GM19351 (cell line): ENCODE results near the gene GPC5.

ENCODE experiments used
- ATAC-seq: cut with Tn5 transposase; IDR thresholded peaks from one replicate; pipeline ENCODE4 v1.9.1; 2021; ENCODE audit warnings: mild to moderate bottlenecking, moderate library complexity; ENCODE audit not compliant: unreplicated experiment

GPC5 gene

GRCh38 chr13:92303428-92303827 lies 905.0 kb downstream of the GPC5 start:
- ATAC-seq: no peak

- ATAC-seq: no peak
Observed at GRCh38 chr13:92307752-92308151, 909.3 kb downstream of the GPC5 start.

- ATAC-seq: no peak
Observed at GRCh38 chr13:92312823-92313222, 914.4 kb downstream of the GPC5 start.

GRCh38 chr13:92313382-92313781 lies 915.0 kb downstream of the GPC5 start:
- no peak for ATAC-seq

GRCh38 chr13:92315265-92315664 lies 916.8 kb downstream of the GPC5 start:
- no peak for ATAC-seq

GRCh38 chr13:92316030-92316429 lies 917.6 kb downstream of the GPC5 start:
- no peak for ATAC-seq

GRCh38 chr13:92317066-92317465 lies 918.6 kb downstream of the GPC5 start:
- no peak for ATAC-seq

GRCh38 chr13:92320323-92320722 lies 921.9 kb downstream of the GPC5 start:
- no peak for ATAC-seq

- ATAC-seq: no peak
Observed at GRCh38 chr13:92321174-92321573, 922.8 kb downstream of the GPC5 start.

- no peak for ATAC-seq
Observed at GRCh38 chr13:92345627-92346026, 947.2 kb downstream of the GPC5 start.

GRCh38 chr13:92346046-92346445 lies 947.6 kb downstream of the GPC5 start:
- no peak for ATAC-seq

- ATAC-seq: no peak
Observed at GRCh38 chr13:92354583-92354982, 956.2 kb downstream of the GPC5 start.

GRCh38 chr13:92355213-92355612 lies 956.8 kb downstream of the GPC5 start:
- ATAC-seq: no peak

GRCh38 chr13:92362717-92363116 lies 964.3 kb downstream of the GPC5 start:
- ATAC-seq: no peak

- ATAC-seq: no peak
Observed at GRCh38 chr13:92365904-92366303, 967.5 kb downstream of the GPC5 start.

- no peak for ATAC-seq
Observed at GRCh38 chr13:92377396-92377795, 979.0 kb downstream of the GPC5 start.

- ATAC-seq: no peak
Observed at GRCh38 chr13:92379371-92379770, 981.0 kb downstream of the GPC5 start.

GRCh38 chr13:92384410-92384809 lies 986.0 kb downstream of the GPC5 start:
- ATAC-seq: no peak

GRCh38 chr13:92387245-92387644 lies 988.8 kb downstream of the GPC5 start:
- no peak for ATAC-seq

GRCh38 chr13:92390217-92390616 lies 991.8 kb downstream of the GPC5 start:
- ATAC-seq: no peak

GRCh38 chr13:92403606-92404005 lies 1005.2 kb downstream of the GPC5 start:
- ATAC-seq: no peak

GRCh38 chr13:92407858-92408257 lies 1009.4 kb downstream of the GPC5 start:
- ATAC-seq: no peak

GRCh38 chr13:92412481-92412880 lies 1014.1 kb downstream of the GPC5 start:
- no peak for ATAC-seq

- no peak for ATAC-seq
Observed at GRCh38 chr13:92412996-92413395, 1014.6 kb downstream of the GPC5 start.
